Heart left ventricle (tissue), 13 donors: ENCODE measurements around the gene MED12L.
A peak's percentile ranks its signal among the peaks of the same experiment; 100 is the strongest.

Experiments
- CTCF ChIP-seq, 12 donors: fragments of 200-600 bp; sonication (generic) in 4 of 12; IDR thresholded peaks; one replicate each; pipeline versions ENCODE4 v1.5.0 to v1.8.0; 2018 to 2022; ENCODE audit warnings: antibody characterized with exemption in 12 of 12, mild to moderate bottlenecking in 5 of 12
- POLR2A ChIP-seq, 2 donors: fragments of 450-650 bp; IDR thresholded peaks; one replicate each; pipeline ENCODE4 v1.6.1; 2017; ENCODE audit warnings: antibody characterized with exemption in 2 of 2, mild to moderate bottlenecking in 2 of 2, moderate library complexity in 2 of 2
- donor health status: ischemic (EF 13 %, LVEDD 7.1; RV severe dilation, severe dysfunction).
- donor health status: DM: no; HTN: yes; CAD: no.
- donor health status: DM: no; HTN: no; CAD: no.
- donor health status: ischemic (EF 25% LVEDD 6.9; RV normal size, moderate dysfunction).
- donor health status: ischemic (EF 25% LVEDD 5.7; RV mildly dilated, moderate dysfunction).
- donor health status: ischemic (EF 35%, LVEDD 5.7; RV mildly dilated, moderate dysfunction).
- donor health status: nonischemic (EF 11% LVEDD 7.7; RV severe dilation, severe dysfunction).
- donor health status: DM: yes; HTN: yes; CAD: no.
- donor health status: PGD.
- donor health status: ischemic (EF 29% LVEDD 5.4; RV normal size, mild dysfunction).
- donor health status: nonischemic (EF 23%, LVEDD 6.1; RV moderate dilation, normal function).

DNA sequence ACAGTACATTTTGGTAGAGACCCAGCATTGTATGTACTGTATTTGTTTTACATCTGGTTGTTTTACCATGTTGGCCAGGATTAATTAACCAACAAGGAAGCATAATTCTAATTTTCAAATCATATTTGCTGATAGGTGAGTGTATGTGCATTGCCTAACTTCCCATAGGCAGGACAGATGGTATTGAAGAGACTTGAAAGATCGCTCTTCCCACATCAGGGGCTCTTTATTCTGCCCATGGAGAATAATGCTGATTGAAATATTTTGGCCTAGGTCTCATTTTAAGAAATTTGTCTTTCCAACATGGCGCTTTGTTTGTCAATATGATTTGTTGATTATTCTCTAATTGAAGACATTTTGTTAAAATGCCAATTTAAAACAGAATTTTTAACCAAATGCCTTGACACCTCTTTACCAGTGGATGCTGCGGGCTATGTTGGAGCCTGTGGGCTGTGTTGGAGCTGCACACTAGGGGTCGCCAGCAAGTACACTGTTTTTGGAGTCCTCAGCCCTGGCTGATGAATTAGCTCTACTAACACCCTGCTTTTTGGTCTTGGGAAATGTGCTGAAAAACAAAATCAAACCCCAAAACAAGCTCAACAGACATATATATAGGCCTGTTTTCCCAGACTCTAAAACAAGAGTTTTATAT lies 293.7 kb downstream of the MED12L start:
- peak in 10 of 12 donors; percentile 15 to 54 (median 38) for TF ChIP-seq CTCF (IDR thresholded peaks at IDR 0.05)
- TF ChIP-seq POLR2A (IDR thresholded peaks at IDR 0.05), result no peak
